Measurements from ENCODE around the gene CCND2.

CCND2 gene

DNA sequence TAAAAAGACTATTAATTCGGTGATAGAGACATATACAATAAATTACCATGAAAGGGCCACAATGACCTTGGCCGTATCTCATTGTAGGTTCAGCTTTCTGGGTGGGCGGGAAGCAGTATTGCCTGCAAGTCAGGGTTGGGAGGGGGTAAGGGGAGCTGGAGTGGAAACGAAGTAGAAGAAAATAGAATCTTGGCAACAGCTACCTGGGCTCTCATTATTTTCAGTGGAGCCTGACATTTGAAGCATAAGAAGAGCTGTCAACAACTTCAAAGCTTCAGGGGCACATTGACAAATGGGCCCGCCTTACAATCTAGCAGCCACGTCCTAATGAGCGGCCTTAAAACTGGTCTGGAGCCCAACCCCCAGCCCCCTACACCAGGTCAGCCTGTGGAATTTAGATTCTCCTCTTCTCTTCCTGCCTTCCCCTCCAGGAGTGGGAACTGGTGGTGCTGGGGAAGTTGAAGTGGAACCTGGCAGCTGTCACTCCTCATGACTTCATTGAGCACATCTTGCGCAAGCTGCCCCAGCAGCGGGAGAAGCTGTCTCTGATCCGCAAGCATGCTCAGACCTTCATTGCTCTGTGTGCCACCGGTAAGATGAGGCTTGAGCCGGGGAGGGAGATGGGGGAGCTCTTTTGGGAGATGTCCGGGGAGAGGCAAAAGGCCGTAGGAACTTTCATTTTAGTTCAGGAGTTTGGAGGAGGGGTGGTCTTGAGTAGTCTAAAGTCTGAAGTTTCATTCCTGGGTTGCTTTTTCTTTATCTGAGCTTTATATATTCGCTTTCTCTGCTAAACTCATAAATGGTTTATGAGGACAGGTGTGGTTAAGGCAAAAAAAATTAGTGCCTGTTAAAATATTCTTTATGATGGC lies 5.0 kb downstream of the CCND2 start:
- peak; percentile 33 for DNase-seq

DNA sequence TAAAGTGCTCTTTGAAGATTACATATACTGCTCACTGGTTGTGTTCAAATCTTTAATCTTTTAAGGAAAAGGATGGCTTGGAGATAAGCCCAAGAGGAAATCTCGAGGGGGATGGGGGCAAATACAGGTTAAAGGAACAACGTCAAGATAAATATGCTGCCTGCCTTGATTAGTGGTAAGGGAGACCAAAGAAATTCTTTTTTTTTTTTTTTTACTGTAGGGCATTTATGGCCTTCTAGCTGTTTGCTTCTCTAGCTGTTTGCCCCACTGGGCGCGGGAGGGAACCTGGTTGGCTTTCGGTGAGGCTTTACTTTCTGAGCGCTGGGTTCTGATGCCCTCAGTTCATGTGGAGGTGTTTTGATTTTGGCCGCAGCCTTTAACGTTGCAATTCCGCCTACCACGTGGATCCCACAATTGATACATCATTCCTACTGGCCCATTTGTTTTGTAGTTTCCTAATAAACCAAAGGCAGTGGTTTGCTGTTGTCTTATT lies 5.7 kb downstream of the CCND2 start:
- no peak for DNase-seq

GRCh38 chr12:4280351-4281163 lies 7.0 kb downstream of the CCND2 start:
- no peak for DNase-seq

- DNase-seq, result no peak
These were observed 7.7 kb downstream of the CCND2 start for GRCh38 chr12:4281173-4281654.

GRCh38 chr12:4282103-4282891 lies 8.7 kb downstream of the CCND2 start:
- no peak for DNase-seq

- no peak for DNase-seq
These were observed 9.4 kb downstream of the CCND2 start for GRCh38 chr12:4282892-4283511.

DNA sequence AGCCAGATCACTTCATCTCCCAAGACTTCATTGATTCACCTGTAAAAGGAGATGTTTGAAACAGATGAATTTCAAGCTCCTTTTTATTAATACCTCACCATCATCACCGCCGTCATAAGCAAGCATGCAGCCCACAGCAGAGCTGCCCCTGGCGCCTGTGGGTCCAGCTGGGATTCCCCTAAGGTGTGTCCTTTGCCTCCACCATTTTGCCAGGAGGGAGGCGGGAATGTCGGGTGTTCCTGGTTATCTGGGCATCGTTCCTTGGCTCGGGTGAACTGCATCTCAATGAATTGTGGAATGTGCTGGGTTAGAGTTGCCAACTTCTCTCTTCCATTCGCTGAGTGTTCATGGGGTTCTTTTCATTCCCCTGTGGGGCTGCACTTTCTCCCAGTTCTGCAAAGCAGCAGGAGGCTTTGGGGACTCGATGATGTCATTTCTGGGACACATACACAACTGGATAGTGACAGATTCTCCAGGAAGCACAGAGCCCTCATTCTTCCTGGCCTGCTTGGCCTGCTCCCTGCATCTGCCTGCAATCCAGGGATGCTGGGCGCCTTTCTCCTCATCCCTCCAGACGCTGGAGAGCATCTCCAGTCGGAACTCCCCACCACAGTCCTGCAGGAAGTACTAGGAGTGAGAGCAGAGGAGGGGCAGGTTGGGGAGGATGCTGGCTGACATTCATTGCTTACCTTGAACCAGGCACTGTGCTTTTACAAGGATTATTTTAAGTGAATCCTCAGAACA lies 10.1 kb downstream of the CCND2 start:
- DNase-seq, result no peak

DNA sequence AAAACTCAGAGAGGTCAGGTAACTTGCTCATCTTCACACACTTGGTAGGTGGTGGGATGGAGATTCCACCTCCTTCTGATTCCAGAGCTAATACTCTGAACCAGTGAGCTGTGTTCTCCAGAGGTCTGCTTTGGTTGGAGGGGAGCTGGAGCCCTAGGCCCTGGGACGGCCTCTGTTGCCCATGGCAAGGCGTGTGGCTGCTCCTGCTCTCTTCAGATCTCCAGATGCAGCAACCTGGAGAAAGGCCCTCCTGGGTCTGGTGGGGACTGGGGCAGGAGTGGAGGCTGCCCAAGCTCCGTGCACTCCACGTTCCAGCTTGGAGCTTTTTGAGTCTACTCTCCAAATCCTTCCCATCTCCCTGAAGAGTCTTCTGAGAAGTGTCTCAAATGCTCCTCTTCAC lies 10.7 kb downstream of the CCND2 start:
- DNase-seq, result no peak

DNA sequence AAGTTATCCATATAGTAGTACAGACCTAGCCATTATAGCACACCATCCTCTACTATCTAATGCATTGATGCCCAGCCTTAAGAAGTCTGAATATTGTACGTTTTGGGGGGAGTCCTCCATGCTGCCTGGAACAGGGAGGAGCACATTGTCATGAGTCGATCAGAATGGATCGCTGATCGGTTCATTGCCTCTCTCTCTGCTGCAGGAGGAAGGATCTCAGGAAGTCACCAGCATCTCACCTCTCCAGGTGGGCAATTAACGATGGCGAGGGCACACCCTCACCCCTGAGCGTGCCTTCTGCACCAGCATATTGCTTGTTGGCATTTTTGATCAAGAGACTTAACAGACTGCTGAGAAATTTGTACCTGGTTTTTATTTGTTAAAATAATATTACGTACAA lies 11.5 kb downstream of the CCND2 start:
- DNase-seq, result no peak

DNA sequence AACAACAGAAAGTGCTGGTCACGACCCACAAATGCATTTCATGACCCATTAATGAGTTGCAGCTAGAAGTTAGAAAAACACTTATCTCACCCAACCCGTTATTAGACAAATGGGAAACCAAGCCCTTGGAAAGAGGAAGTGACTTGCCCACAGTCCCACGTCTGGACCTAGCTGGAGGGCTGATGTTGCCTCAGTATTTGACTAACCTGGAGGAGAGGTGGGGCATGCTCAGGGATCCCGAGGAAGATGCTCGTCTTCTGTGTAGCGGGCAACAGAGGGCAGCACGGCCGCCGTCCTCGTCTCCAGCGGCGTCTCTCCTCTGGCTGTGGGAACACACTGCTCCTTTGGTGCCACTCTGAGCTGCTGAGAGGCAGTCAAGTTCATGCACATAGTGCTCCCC lies 12.7 kb downstream of the CCND2 start:
- DNase-seq, result no peak

GRCh38 chr12:4286771-4287317 lies 13.3 kb downstream of the CCND2 start:
- DNase-seq, result no peak

GRCh38 chr12:4287325-4288211 lies 14.0 kb downstream of the CCND2 start:
- DNase-seq, result peak; percentile 38

GRCh38 chr12:4288296-4289131 lies 15.0 kb downstream of the CCND2 start:
- no peak for DNase-seq

GRCh38 chr12:4289231-4289878 lies 15.8 kb downstream of the CCND2 start:
- no peak for DNase-seq

GRCh38 chr12:4289998-4290790 lies 16.6 kb downstream of the CCND2 start:
- no peak for DNase-seq

GRCh38 chr12:4292341-4293073 lies 18.9 kb downstream of the CCND2 start:
- no peak for DNase-seq

DNA sequence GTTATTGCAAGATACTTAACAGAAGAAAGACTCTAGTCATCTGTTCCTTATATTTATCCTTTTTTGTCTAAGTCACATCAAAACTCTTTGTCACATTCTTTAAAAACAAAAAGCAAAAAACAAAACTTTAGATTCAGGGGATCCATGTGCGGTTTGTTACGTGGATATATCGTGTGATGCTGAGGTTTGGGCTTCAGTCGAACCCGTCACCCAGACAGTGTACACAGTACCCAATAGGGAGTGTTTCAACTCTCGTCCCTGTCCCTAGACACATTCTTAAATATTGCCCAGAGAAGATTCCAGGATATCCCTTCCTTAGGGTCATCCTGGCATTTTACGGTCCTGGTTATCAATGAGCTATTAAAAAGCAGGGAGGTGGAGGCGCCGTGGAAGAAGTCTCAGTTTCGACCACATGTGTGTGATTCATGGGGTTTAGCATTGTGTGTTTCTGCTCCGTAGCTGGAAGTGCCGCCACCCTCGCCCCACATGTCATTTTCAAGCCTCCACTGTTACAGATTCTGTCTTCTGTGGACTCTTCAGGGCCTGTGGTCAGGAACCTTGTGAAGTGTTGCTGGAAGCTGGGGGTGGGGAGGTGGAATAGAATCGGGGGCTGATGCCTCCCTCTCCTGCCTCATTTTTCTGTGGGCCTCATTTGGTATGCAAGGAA lies 19.9 kb downstream of the CCND2 start:
- DNase-seq, result no peak

Measured in fibroblast of upper back skin (primary cell).